Endodermal cell (in vitro differentiated cells): Measurements from ENCODE around the gene AMPD3. TPM values are rescaled to one million over a fixed set of nuclear protein-coding genes. Genes with fewer than 3 reads are reported as not detected.

Experiments used
- DNase-seq: peaks from one replicate; pipeline ENCODE4 v3.0.0-alpha.2; 2017
- H3K27ac ChIP-seq: 2 replicates; pipeline ENCODE4 v1.5.1; 2013; ENCODE audit warnings: mild to moderate bottlenecking, low read depth, low read length, moderate library complexity
- H3K27me3 ChIP-seq: 2 replicates; pipeline ENCODE4 v1.6.1; 2013; ENCODE audit warnings: mild to moderate bottlenecking, low read length, moderate library complexity; ENCODE audit not compliant: insufficient read depth, control insufficient read depth, poor library complexity, severe bottlenecking
- H3K36me3 ChIP-seq: 2 replicates; pipeline ENCODE4 v1.7.0; 2013; ENCODE audit warnings: mild to moderate bottlenecking, low read length, moderate library complexity; ENCODE audit not compliant: control insufficient read depth, insufficient read depth
- H3K4me1 ChIP-seq: one replicate; pipeline ENCODE4 v1.7.0; 2013; ENCODE audit warnings: low read length; ENCODE audit not compliant: control insufficient read depth, insufficient read depth
- H3K4me3 ChIP-seq: 2 replicates; pipeline ENCODE4 v1.5.1; 2013; ENCODE audit warnings: mild to moderate bottlenecking, low read length, moderate library complexity
- H3K9ac ChIP-seq: 2 replicates; pipeline ENCODE4 v1.6.1; 2013; ENCODE audit warnings: mild to moderate bottlenecking, low read length, moderate library complexity; ENCODE audit not compliant: poor library complexity, severe bottlenecking; ENCODE audit errors: extremely low read depth
- H3K9me3 ChIP-seq: 2 replicates; pipeline ENCODE4 v1.6.1; 2013; ENCODE audit warnings: mild to moderate bottlenecking, low read length, moderate library complexity; ENCODE audit not compliant: control insufficient read depth
- H3K27ac Mint-ChIP-seq: 2 replicates; pipeline ENCODE4 v1.8.0; 2020; ENCODE audit warnings: mixed read lengths
- H3K27me3 Mint-ChIP-seq: 2 replicates; pipeline ENCODE4 v1.8.0; 2021; ENCODE audit warnings: mild to moderate bottlenecking, mixed read lengths; ENCODE audit not compliant: insufficient read depth
- H3K36me3 Mint-ChIP-seq: 2 replicates; pipeline ENCODE4 v1.8.0; 2020; ENCODE audit warnings: low read depth, mixed read lengths
- H3K4me1 Mint-ChIP-seq: 2 replicates; pipeline ENCODE4 v1.8.0; 2020; ENCODE audit warnings: mixed read lengths
- H3K4me3 Mint-ChIP-seq: 2 replicates; pipeline ENCODE4 v1.8.0; 2020; ENCODE audit warnings: mild to moderate bottlenecking, moderate library complexity, mixed read lengths
- H3K9me3 Mint-ChIP-seq: 2 replicates; pipeline ENCODE4 v1.8.0; 2020; ENCODE audit warnings: mild to moderate bottlenecking, mixed read lengths
- WGBS, 2 experiments: methylation state at CpG; one replicate each; pipeline versions ENCODE4 v1.1.5 to v1.1.7; 2013; ENCODE audit warnings: missing lambda C conversion rate in 2 of 2, mixed read lengths in 1 of 2; ENCODE audit not compliant: insufficient coverage in 1 of 2, insufficient read length in 1 of 2; 5-methylcytosine and 5-hydroxymethylcytosine counted together
- total RNA-seq, 2 donors: library from RNA; stranded (reverse); fragmentation: NEBNext Ultra II Directional in 1 of 2; extraction: Animal tissue kit (Norgen Biotek cat#: 25700) in 1 of 2; gene quantifications; 2 replicates in 1 of 2; 3 replicates in 1 of 2; pipeline ENCODE4 v1.2.1, GENCODE V29; 2021
- TF ChIP-seq, protein P1 (sequence below): fragments of 200-600 bp; sonication (generic); conservative IDR thresholded peaks from 2 replicates; pipeline ENCODE4 v1.5.0; 2021; ENCODE audit warnings: antibody characterized with exemption, mild to moderate bottlenecking

AMPD3 gene
- total RNA-seq, 2 donors from 2014 or later: 7.1 to 7.9 TPM

DNA sequence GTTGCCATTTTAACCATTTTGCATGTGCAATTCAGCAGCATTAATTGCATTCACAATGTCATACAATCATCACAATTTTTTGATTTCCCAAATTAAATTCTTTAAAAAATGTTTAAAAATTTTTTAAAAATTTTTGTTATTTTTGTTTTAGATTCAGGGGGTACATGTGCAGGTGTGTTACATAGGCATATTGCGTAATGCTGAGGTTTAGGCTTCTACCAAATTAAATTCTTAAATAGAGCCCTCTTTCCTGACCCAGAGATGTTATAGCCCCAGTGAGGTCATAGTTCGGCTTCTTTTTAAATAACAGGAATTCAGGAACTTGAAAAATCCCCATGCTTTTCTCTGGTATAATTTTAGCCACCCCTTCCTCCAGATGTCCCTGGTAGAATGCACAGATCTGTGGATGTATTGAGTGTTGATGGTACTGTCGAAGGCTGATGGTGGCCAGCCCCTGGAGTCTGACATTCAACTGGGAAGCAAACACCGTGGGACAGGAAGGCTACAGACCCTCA is 11.3 kb upstream of the AMPD3 start:
- H3K27me3 Mint-ChIP-seq: peaks cover 2% of the 10 kb centered on the region

DNA sequence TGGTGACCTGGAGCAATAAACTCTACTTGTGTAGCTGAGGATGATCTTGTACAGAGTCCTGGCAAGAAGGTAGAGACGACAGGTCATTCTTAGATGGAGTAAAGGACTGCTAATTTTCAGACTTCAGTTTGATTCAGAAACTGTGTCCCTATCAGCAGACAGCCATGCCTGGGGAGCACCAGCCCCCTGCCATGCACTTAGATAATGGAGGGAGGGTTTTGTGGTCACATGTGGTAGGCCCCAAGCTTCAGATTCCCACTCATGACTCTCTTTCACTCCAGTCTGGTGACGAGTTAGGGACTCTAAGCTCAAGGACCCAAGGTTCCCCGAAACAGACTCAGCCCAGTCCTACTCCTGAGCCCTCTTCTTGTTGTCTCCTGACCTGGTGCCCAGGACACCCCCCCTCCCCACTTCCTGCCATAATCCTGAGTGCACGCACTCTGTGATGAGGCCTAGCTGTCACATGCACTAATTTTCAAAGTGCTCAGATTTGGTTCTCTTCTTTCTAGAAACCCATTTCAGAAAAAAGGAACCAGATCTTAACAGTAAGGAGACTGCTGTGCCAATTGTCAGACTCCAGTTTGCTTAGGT is 10.2 kb upstream of the AMPD3 start:
- peaks cover 9% of the 10 kb centered on the region for H3K27me3 Mint-ChIP-seq
- TF ChIP-seq, protein P1, sequence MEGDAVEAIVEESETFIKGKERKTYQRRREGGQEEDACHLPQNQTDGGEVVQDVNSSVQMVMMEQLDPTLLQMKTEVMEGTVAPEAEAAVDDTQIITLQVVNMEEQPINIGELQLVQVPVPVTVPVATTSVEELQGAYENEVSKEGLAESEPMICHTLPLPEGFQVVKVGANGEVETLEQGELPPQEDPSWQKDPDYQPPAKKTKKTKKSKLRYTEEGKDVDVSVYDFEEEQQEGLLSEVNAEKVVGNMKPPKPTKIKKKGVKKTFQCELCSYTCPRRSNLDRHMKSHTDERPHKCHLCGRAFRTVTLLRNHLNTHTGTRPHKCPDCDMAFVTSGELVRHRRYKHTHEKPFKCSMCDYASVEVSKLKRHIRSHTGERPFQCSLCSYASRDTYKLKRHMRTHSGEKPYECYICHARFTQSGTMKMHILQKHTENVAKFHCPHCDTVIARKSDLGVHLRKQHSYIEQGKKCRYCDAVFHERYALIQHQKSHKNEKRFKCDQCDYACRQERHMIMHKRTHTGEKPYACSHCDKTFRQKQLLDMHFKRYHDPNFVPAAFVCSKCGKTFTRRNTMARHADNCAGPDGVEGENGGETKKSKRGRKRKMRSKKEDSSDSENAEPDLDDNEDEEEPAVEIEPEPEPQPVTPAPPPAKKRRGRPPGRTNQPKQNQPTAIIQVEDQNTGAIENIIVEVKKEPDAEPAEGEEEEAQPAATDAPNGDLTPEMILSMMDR: no peak
- H3K4me3 Mint-ChIP-seq: no peak overlapping the region
- no peaks in the 10 kb centered on the region for H3K36me3 ChIP-seq
- H3K9ac ChIP-seq: no peak overlapping the region
- DNase-seq: no peak
- no peak overlapping the region for H3K27ac ChIP-seq
- H3K4me1 ChIP-seq: no peaks in the 10 kb centered on the region
- H3K4me3 ChIP-seq: no peak overlapping the region
- peaks cover 9% of the 10 kb centered on the region for H3K27me3 ChIP-seq
- H3K9me3 Mint-ChIP-seq: no peaks in the 10 kb centered on the region
- WGBS, 2 experiments: 93 to 97% methylated on average over 4 of the region's 4 CpGs
- no peaks in the 10 kb centered on the region for H3K36me3 Mint-ChIP-seq
- no peaks in the 10 kb centered on the region for H3K9me3 ChIP-seq
- peaks cover under 1% of the 10 kb centered on the region for H3K4me1 Mint-ChIP-seq
- no peak overlapping the region for H3K27ac Mint-ChIP-seq

More for the DNA sequence above, 11.3 kb upstream of the AMPD3 start:
- H3K36me3 Mint-ChIP-seq: no peaks in the 10 kb centered on the region
- H3K9ac ChIP-seq: no peak overlapping the region
- H3K27me3 ChIP-seq: no peaks in the 10 kb centered on the region
- TF ChIP-seq, protein P1: no peak
- H3K27ac ChIP-seq: no peak overlapping the region
- no peaks in the 10 kb centered on the region for H3K9me3 Mint-ChIP-seq
- H3K27ac Mint-ChIP-seq: no peak overlapping the region
- DNase-seq: no peak
- no peaks in the 10 kb centered on the region for H3K36me3 ChIP-seq
- no peak overlapping the region for H3K4me3 Mint-ChIP-seq
- no peaks in the 10 kb centered on the region for H3K4me1 Mint-ChIP-seq
- no peaks in the 10 kb centered on the region for H3K4me1 ChIP-seq
- no peaks in the 10 kb centered on the region for H3K9me3 ChIP-seq
- 89 to 96% methylated on average over 3 to 4 of the region's 4 CpGs for WGBS, 2 experiments
- no peak overlapping the region for H3K4me3 ChIP-seq

DNA sequence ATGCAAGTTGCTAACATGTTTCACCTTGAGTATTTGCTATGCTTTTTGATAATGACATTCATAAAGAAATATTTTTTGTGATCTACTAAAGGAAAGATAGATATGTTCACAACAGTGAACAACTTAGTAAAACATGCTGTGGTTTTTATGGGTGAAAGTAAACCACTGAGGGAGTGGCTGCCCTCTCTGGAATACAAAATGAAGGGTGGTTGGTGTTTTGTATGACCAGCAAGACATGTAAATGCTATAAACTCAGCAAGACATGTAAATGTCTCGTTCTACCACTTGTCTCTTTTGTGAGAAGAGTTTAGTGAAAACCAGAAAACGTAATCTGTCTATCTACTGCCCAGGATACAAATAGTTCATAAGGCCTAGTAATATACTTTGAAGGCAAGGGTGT is 7.6 kb upstream of the AMPD3 start:
- no peak overlapping the region for H3K4me3 Mint-ChIP-seq
- H3K36me3 ChIP-seq: no peaks in the 10 kb centered on the region
- DNase-seq: no peak
- no peak overlapping the region for H3K9ac ChIP-seq
- no peaks in the 10 kb centered on the region for H3K4me1 ChIP-seq
- peaks cover 26% of the 10 kb centered on the region for H3K27me3 Mint-ChIP-seq
- H3K27me3 ChIP-seq: peaks cover 20% of the 10 kb centered on the region
- no peak overlapping the region for H3K27ac Mint-ChIP-seq
- H3K9me3 ChIP-seq: no peaks in the 10 kb centered on the region
- TF ChIP-seq, protein P1: no peak
- H3K36me3 Mint-ChIP-seq: no peaks in the 10 kb centered on the region
- no peak overlapping the region for H3K4me3 ChIP-seq
- H3K4me1 Mint-ChIP-seq: peaks cover 9% of the 10 kb centered on the region
- no peaks in the 10 kb centered on the region for H3K9me3 Mint-ChIP-seq
- 87 to 93% methylated on average over 2 of the region's 2 CpGs for WGBS, 2 experiments
- no peak overlapping the region for H3K27ac ChIP-seq
